Body of pancreas (tissue), 4 donors: ENCODE results near the gene TRIM32. TPM values are rescaled to one million over a fixed set of nuclear protein-coding genes. Genes with fewer than 3 reads are reported as not detected.

Experiments used
- ATAC-seq: fragments of 150-250 bp; one replicate; pipeline ENCODE4 v1.9.1; 2016
- DNase-seq, 4 donors: peaks; one replicate each; pipeline ENCODE4 v3.0.0-alpha.2; 2019
- H3K27ac ChIP-seq, 4 donors: fragments of 200-600 bp; sonication (generic); 1 replicate in 3 of 4; 2 replicates in 1 of 4; pipeline versions ENCODE4 v1.5.1 to v1.6.1; 2016 to 2019; ENCODE audit warnings: mild to moderate bottlenecking in 1 of 4, mixed read lengths in 1 of 4, moderate library complexity in 1 of 4
- H3K27me3 ChIP-seq, 2 donors: fragments of 200-600 bp; sonication (generic); one replicate each; pipeline ENCODE4 v1.6.0; 2016; ENCODE audit warnings: mild to moderate bottlenecking in 1 of 2
- H3K36me3 ChIP-seq, 2 donors: fragments of 200-600 bp; sonication (generic); replicated peaks in 1 of 2; 2 replicates each; pipeline ENCODE4 v1.5.1; 2016; ENCODE audit warnings: low read depth in 2 of 2; ENCODE audit not compliant: insufficient read depth in 1 of 2
- H3K4me1 ChIP-seq: fragments of 200-600 bp; sonication (generic); one replicate; pipeline ENCODE4 v1.6.0; 2016
- H3K4me3 ChIP-seq, 2 donors: fragments of 200-600 bp; sonication (generic); 1 replicate in 1 of 2; 2 replicates in 1 of 2; pipeline ENCODE4 v1.5.1; 2016 to 2019
- H3K9me3 ChIP-seq, 3 donors: fragments of 200-600 bp; sonication (generic); 1 replicate in 2 of 3; 2 replicates in 1 of 3; pipeline ENCODE4 v1.5.1; 2016
- POLR2A ChIP-seq, 3 donors: fragments of 450-650 bp; IDR thresholded peaks; one replicate each; pipeline ENCODE4 v1.6.1; 2016; ENCODE audit warnings: antibody characterized with exemption in 3 of 3, mild to moderate bottlenecking in 2 of 3
- WGBS, 2 donors: methylation state at CpG; one replicate each; pipeline ENCODE4 v1.1.5; 2017; 5-methylcytosine and 5-hydroxymethylcytosine counted together
- intact Hi-C: fragments of 100-400 bp; cut with DNase I; formaldehyde crosslinking; loops from one replicate; pipeline ENCODE4 v1.15.1; 2023
- total RNA-seq, 2 donors: library from RNA; depleted of rRNA; stranded (reverse); fragments of >200 nt; gene quantifications; one replicate each; pipeline ENCODE4 v1.1.0, GENCODE V29; 2016
- TF ChIP-seq, protein P1 (sequence below), 7 experiments: fragments of 450-650 bp in 4 of 7; fragments of 200-600 bp in 3 of 7; sonication (generic) in 3 of 7; IDR thresholded peaks; one replicate each; pipeline ENCODE4 v1.5.1; 2016 to 2019; ENCODE audit warnings: antibody characterized with exemption in 7 of 7

The TRIM32 gene
- total RNA-seq, 2 donors from 2014 or later: 8.6 to 12.2 TPM

DNA sequence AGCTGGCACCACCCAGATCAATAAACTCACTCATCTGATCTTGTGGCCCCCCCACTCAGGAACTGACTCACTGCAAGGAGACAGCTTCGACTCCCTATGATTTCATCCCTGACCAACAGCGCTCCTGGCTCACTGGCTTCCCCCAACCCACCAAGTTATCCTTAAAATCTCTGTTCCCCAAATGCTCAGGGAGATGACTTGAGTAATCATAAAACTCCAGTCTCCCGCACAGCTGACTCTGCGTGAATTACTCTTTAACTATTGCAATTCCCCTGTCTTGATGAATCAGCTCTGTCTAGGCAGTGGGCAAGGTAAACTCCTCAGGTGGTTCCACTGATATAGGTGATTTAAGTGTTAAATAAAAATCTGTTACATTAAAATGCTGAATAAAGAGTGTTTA, 1.9 kb upstream of the TRIM32 start:
- Histone ChIP-seq H3K4me1 (peaks cover 34% of the 10 kb centered on the region), H3K4me3 (no peak overlapping the region), H3K27ac (no peak overlapping the region), H3K27me3 (no peaks in the 10 kb centered on the region), H3K36me3 (no peaks in the 10 kb centered on the region), H3K9me3 (no peaks in the 10 kb centered on the region)
- intact Hi-C loops: no loop called here
- no peak for DNase-seq
- no peak for ATAC-seq
- WGBS, 2 donors: 81 to 84% methylated on average over 4 of the region's 4 CpGs
- no peak for TF ChIP-seq POLR2A (IDR thresholded peaks at IDR 0.05)
- TF ChIP-seq, protein P1, sequence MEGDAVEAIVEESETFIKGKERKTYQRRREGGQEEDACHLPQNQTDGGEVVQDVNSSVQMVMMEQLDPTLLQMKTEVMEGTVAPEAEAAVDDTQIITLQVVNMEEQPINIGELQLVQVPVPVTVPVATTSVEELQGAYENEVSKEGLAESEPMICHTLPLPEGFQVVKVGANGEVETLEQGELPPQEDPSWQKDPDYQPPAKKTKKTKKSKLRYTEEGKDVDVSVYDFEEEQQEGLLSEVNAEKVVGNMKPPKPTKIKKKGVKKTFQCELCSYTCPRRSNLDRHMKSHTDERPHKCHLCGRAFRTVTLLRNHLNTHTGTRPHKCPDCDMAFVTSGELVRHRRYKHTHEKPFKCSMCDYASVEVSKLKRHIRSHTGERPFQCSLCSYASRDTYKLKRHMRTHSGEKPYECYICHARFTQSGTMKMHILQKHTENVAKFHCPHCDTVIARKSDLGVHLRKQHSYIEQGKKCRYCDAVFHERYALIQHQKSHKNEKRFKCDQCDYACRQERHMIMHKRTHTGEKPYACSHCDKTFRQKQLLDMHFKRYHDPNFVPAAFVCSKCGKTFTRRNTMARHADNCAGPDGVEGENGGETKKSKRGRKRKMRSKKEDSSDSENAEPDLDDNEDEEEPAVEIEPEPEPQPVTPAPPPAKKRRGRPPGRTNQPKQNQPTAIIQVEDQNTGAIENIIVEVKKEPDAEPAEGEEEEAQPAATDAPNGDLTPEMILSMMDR (IDR thresholded peaks at IDR 0.05): no peak

GRCh38 chr9:116686135-116686534, 970 bp upstream of the TRIM32 start:
- Histone ChIP-seq H3K4me1 (peaks cover 43% of the 10 kb centered on the region), H3K27ac (peak overlapping the region in 1 of 4 donors; percentile 66), H3K4me3 (no peak overlapping the region), H3K36me3 (no peaks in the 10 kb centered on the region), H3K9me3 (no peaks in the 10 kb centered on the region), H3K27me3 (no peaks in the 10 kb centered on the region)
- ATAC-seq (no peak), DNase-seq (no peak)
- TF ChIP-seq POLR2A (IDR thresholded peaks at IDR 0.05): no peak
- TF ChIP-seq, protein P1 (IDR thresholded peaks at IDR 0.05): no peak
- intact Hi-C loops: no loop called here

DNA sequence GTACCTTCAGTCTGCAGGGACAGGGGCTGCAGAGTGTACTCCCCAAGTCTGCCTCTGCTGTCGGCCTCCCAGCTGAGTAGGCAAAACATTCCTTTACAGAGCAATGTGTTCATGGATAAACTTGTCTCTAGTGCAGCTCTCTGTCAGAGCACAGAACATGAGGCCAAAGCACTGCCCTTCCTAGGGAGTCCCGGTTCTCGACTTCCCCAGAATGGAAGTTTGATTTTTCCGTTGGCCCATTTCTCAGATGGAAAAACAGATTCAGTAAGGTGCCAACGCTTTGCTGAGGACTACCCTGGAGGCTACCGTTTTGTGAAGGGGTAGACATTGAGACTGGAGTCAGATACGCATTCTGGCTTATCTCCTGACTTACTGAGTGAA, 422 bp upstream of the TRIM32 start:
- WGBS, 2 donors: 4 to 9% methylated on average over 6 to 7 of the region's 7 CpGs
- H3K4me1 ChIP-seq: peaks cover 48% of the 10 kb centered on the region
- ATAC-seq (peak; percentile 39), DNase-seq (no peak)
- H3K36me3 ChIP-seq: no peaks in the 10 kb centered on the region
- H3K27ac ChIP-seq: peak overlapping the region; percentile 52 to 85 (median 74)
- H3K27me3 ChIP-seq: no peaks in the 10 kb centered on the region
- intact Hi-C loops: no loop called here
- peak overlapping the region; percentile 72 to 88 for H3K4me3 ChIP-seq
- H3K9me3 ChIP-seq: no peaks in the 10 kb centered on the region
- TF ChIP-seq, protein P1 (IDR thresholded peaks at IDR 0.05): no peak
- TF ChIP-seq POLR2A (IDR thresholded peaks at IDR 0.05): no peak

- TF ChIP-seq, protein P1 (IDR thresholded peaks at IDR 0.05): no peak
- TF ChIP-seq POLR2A (IDR thresholded peaks at IDR 0.05): no peak
- Histone ChIP-seq H3K9me3 (no peaks in the 10 kb centered on the region), H3K36me3 (no peaks in the 10 kb centered on the region), H3K27me3 (no peaks in the 10 kb centered on the region), H3K4me3 (peak overlapping the region; percentile 72 to 88), H3K27ac (peak overlapping the region in 3 of 4 donors; percentile 66 to 85 (median 81)), H3K4me1 (peaks cover 52% of the 10 kb centered on the region)
- DNase-seq (peak in 1 of 4 donors; percentile 8), ATAC-seq (peak; percentile 13)
- intact Hi-C loops: no loop called here
- 5% methylated on average over 7 of the region's 7 CpGs for WGBS, 2 donors
These were observed 640 bp downstream of the TRIM32 start for GRCh38 chr9:116687754-116688135.

GRCh38 chr9:116688806-116689485, 1.8 kb downstream of the TRIM32 start:
- DNase-seq (no peak), ATAC-seq (no peak)
- intact Hi-C loops: no loop called here
- Histone ChIP-seq H3K27me3 (no peaks in the 10 kb centered on the region), H3K9me3 (no peaks in the 10 kb centered on the region), H3K27ac (no peak overlapping the region), H3K36me3 (no peaks in the 10 kb centered on the region), H3K4me3 (no peak overlapping the region), H3K4me1 (peaks cover 64% of the 10 kb centered on the region)
- TF ChIP-seq, protein P1 (IDR thresholded peaks at IDR 0.05): no peak
- no peak for TF ChIP-seq POLR2A (IDR thresholded peaks at IDR 0.05)
- WGBS, 2 donors: 77 to 78% methylated on average over 3 of the region's 3 CpGs
